GM19372 (cell line): ENCODE results near the gene APOLD1.
"Not testable (repeated sequence)": the region's sequence is repeated elsewhere in the genome, so short reads cannot be mapped to it uniquely, and the experiment has no call there.

Experiments used
- ATAC-seq: cut with Tn5 transposase; IDR thresholded peaks from one replicate; pipeline ENCODE4 v1.9.1; 2021; ENCODE audit warnings: mild to moderate bottlenecking, low read depth, moderate library complexity; ENCODE audit not compliant: unreplicated experiment

APOLD1 gene, protein sequence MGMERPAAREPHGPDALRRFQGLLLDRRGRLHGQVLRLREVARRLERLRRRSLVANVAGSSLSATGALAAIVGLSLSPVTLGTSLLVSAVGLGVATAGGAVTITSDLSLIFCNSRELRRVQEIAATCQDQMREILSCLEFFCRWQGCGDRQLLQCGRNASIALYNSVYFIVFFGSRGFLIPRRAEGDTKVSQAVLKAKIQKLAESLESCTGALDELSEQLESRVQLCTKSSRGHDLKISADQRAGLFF

DNA sequence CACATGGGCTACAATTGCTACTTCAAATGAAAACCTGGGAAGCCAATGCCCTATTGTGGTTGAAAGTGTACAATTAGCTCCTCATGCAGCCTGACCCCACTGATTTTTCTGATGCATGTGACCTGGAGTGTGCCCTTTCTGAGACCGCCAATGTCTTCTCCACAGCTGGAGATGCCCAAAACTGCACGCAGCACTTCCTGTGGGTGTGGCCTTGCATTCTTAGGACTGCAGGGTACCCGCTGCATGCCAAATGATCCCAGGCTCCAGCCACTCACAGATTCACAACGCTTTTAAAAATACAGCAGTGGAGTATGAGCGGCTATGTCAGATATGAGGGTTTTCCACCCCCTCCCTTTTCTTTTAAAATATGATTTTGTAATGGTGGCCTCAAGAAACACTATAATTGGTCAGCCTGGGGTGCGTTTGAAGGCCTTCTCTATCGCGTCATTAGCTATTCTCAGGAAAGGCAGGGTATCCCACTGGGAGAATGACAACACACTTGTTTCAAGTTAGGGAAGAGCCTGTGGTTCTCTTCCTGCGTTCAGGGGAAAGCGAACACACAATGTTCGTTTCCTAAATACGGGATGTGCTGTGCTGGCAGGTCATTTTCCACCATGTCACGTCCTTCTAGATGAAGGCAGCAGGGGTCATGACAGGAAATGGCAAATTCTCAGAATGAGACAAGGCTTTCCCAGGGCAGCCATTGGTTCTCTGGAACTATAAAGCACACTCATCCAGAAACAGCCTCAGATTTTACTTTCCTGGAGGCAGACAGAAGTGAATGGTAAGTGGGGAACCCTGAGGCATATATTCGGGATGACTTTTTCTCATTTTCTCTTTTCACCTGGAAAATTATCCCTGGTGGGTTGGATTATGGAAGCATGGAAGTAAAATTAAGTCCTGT lies at the start of gene APOLD1:
APOLD1 (plus strand) TSS at position 749 of the 904 bp plus-strand sequence; CDS start at position 782, 33 bp downstream.
- ATAC-seq, result no peak

DNA sequence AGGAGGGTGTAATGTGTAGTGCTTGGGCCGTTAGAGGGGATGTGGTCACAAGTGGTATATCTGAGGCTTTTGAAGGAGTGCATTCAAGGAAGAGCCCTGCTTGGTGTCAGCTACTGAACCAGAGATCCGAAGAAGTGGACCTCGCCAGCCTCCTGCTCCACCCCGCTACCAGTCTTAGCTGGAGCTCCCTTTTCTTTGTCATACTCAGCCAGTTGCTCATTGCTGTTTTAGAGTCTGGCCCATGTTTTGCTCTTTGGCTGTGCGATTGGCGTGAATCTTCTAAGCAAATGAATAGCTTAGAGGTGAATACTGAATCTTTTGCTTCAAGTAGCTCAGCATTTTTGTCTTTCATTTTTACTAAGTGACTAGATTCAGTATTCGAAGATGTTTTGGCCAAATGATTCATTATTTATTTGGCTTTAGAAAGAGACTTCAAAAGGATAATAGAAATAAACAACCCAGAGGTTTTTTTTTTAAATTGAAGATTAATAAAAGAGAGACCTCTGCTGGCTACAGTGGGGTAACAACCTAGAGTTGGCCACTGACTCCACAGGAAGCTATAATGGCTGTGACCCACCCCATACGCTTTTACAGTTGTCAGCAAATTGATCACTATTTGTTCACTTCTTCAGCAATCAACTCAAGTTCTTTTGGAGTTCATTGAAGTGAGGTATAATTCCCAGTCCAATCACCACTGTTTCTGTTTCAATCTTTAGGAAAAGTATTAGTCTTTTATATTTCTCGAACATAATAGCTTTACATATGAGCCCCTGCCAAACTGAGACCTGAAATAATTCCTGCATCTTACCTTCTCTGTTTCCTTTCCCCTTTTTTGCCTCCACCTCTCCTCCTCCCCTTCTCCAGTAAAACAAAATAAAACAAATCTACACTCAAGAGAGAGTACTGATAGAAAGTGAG lies 48.4 kb upstream of the APOLD1 start:
- ATAC-seq, result peak; percentile 74

DNA sequence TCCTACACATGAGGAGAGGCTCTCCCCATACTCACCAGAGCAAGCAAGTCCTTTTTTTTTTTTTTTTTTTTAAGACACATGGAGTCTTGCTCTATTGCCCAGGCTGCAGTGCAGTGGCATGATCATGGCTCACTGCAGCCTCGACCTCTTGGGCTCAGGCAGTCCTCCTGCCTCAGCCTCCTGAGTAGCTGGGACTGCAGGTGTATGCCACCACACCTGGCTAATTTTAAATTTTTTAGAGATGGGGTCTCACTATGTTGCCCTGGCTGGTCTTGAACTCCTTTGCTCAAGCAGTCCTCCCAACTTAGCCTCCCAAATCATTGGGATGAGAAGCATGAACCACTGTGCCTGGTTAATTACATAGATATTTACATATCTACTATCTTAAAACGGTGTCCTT lies 47.3 kb upstream of the APOLD1 start:
- ATAC-seq, result not testable (repeated sequence)

DNA sequence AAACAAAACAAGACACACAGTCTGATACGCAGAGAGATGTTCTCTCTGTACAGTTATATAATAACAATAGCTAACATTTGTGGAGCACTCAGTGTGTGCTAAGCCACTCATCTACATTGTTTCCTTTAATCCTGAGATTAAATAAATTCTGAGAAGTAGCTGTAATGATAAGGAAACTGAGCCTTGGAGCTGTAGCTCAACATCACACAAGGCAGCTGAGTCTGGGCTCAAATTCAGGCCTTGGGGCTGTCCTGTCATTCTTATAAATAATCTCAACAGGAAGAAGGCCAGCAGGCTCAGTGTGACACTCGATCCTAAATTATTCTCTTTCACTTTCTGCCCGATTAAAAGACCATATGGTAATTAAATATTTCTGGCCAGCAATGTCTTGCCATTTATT lies 43.8 kb upstream of the APOLD1 start:
- ATAC-seq, result no peak

DNA sequence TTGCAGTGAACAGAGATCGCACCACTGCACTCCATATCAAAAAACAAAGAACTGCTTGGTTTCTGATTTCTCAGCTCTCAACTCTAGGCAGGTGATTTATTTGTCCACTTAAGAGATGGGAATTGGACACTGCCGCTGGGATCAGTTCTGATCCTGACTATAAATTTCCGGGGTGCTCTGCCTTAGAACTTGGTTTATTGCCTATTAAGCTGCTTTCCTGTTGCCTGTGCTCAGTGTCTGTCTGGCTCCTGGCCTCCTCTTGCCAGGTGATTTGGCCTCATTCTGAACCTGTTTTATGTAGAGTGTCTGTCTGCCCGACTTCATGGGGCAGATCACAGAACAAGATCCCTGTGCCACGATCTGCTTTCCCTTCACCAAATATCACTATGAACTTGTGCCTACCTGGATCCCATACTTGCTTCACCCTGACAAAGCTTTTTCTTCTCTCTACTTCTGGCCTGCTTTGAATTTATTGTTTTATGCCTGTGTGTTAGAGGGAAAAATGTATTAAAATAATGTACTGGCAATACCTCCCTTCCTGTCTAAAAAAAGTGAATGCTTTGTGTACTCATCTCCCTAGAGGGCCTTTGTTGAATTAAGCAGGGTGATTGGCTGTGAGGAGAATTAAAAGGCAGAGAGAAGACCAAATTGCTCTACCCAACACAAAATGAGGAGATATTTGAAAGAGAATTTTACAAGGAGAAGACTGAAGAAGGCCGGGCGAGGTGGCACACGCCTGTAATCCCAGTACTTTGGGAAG lies 40.7 kb upstream of the APOLD1 start:
- no peak for ATAC-seq

DNA sequence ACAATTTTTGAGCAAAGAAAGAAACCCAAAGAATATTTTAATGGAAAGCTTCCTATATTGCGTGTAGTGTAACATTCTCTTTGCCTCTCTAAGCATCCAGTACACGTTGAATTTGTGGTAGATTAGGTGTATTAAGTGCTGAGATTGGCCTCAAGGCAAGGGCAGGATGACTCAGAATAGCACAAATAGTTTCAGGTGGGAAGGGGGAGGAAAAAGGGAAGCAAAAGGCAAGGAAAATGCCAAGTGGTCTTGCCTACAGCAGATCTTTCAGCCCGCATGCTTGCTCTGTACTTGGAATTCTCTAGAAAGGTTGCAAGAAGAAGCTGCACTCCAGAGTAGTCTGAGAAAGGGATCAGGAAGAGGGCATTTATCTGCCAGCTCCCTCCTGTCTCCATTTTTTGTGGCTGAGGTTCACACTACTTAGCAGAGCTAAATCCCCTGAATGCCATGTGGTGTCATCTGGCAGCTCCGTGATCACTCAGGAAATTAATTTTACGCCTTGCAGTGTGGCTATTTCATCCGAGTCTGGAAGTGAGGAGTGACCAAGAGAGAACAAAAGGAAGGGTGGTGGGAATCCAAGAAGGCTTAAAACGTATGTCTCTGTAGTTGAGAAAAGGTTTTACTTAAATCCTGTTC lies 39.8 kb upstream of the APOLD1 start:
- no peak for ATAC-seq

DNA sequence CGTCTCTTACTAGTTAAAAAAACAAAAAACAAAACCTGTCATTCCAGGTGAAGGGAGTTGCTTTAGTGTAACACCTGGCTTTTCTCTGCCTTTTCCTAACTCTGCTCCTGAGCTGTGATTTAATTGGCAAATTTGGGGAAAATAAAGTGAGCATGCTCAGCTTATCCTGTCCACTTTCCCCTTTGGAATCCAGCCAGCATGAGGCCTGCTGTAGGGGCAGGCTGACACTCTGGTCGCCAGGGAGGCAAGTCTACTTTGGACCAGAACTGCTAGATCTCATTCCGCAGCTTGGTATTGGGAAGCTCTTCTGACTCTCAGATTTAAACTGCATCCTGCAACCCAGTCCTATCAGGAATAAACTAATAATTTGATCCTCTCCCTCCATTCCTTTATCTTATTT lies 38.2 kb upstream of the APOLD1 start:
- no peak for ATAC-seq

DNA sequence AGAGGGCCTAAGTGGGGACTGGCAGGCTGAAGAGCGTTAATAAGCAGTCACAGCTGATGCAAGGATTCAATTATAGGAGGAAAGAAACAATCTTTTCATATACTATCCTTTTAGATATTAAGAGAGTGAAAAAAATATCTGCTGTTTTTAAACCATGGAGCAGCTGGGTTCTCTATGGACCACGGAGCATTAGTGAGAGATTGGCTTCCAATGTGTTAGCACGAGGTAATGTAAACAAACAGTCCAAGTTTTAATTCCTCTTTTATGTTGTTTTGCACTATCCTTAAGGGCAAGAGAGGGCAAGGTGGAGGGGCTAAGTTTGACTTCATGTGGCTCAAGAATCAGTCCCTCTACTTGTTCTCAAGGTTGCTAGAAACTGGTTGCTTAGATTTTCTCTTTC lies 37.4 kb upstream of the APOLD1 start:
- ATAC-seq, result no peak

DNA sequence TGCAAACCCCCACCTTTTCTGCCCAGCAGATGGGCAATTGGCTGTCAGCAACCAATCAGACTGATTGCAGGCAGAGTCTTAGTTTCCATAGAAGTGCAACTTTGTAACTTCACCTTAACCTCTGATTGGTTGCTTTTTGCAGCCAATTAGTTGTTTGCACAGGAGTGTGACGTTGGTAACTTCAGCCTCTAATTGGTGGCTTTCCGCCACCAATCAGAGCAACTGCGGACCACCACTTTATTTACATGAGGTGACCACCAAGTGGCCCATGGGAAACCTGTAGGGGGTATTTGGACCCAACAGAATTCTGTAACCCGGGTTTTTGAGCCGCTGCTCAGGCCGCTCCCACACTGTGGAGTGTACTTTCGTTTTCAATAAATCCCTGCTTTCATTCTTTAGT lies 36.0 kb upstream of the APOLD1 start:
- ATAC-seq, result no peak

DNA sequence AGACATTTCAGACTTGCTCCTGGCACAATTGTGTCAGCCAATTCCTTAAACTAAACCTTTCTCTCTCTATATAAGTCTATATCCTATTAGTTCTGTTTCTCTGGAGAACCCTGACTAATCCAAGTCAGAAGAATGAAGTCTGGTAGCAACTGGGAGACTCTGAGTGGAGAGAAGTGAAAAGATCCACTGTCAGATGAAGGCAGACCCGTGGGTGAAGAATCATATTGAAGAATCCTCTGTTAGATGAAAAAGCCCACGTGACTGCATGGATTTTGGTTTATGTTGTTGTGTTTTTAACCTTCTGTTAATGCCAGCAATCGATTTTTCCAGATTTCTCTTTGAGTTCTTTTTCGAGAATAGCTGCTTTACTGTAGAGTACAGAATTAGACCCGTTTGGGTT lies 29.5 kb upstream of the APOLD1 start:
- no peak for ATAC-seq

DNA sequence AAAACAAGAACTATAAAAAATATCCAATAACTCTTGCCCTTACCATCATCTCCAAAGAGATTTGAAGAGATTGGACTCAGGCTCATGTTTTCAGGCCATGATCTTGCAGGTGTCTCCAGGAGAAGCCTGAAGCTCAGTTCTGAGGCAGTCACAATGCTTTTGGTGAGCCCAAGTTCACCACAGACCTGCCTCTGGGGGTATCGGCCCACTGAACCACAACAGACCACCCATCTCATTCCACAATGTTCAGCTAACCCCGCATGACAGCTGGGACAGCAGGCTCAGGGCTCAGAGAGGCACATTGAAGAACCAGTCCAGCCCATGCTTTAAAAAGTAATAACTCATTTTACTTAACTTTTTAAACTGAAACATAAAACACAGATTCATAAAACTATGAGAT lies 28.3 kb upstream of the APOLD1 start:
- no peak for ATAC-seq

DNA sequence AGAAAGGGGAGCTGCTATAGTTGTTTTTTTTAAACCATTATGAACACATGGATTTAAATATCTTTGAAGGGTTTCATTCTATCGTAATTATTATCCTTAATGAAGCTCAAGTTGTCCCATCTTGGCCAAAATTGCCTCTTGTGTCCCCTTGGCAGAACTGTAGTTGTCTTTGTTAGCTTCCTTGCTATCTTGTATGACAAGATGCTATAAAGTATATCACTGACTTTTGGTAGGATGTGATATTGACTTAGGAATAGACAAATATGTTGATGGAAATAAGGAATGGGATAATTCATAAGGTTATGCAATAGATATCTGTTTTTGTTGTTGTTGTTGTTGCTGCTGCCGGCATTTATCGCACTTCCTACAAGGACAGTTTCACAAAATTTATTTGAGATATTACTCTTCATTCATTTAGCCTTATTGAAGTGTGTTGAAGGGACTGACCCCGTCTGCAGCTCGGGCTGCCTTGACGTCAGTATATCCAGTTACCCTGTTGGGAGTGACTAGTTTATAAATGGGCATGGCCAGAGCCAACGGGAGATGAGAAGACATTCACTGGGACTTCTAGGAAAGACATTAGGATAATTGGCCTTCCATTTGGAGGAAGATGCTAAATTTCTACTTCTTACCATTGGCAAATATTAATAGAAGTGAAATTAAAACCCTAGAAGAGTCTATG lies 26.1 kb upstream of the APOLD1 start:
- ATAC-seq, result no peak

DNA sequence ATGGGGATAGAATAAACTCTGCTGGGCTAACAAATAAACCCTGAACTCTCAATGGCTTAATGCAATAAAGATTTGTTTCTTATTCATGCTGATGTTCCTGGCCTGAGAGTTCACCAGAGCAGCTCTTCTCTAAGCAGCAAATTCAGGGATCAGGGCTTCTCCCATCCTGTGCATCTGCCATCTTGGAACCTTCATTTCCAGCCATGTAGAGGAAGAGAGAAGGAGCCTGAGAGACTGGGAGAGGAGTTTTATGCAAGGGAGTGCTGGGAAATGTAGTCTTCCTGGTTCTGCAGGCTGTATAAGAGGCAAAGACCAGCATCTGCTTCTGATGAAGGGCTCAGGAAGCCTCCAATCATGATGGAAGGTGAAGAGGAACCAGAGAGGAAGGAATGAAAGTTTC lies 20.6 kb upstream of the APOLD1 start:
- no peak for ATAC-seq

DNA sequence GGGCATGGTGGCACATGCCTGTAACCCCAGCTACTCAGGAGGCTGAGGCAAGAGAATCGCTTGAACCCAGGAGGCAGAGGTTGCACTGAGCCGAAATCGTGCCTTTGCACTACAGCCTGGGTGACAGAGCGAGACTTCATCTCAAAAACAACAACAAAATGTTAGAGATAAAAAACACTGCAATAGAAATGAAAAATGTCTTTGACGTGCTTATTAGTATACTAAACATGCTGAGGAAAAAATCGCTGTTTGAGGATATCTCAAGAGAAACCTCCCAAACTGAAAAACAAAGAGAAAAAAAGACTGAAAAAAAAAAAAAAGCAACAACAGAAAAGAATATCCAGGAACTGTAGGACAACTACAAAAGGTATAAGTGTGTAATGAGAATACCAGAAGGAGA lies 15.2 kb upstream of the APOLD1 start:
- no peak for ATAC-seq

DNA sequence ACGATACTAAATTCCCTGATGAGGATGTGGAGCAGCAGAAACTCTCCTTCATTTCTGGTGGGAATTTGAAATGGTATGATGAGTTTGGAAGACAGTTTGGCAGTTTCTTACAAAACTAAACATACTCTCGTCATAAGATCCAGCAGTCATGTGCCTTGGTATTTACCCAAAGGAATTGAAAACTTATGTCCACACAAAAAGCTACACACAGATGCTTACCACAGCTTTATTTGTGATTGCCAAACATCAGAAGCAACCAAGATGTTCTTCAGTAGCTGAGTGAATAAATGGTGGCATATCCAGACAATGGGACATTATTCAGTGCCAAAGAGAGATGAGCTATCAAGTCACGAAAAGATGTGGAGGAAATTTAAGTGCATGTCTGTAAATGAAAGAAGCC lies 10.7 kb upstream of the APOLD1 start:
- ATAC-seq, result no peak

DNA sequence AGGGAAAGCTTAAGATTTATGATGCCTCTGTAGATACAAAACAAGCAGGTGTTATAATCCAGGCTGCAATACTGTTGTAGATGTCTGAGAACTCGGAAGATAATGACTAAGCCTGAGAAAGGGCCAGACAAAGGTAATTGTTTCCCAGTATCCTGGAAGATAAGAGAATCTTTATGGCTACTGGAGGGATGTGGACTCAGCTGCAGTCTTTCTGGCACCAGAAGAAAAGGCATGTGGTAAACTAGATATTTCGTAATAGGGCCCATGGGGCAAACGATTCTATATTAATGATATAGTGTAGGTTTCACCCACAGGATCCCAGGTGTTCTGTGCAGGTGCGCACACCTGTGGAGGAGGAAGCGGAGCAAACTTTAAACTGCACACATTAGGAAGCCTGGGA lies 9.2 kb upstream of the APOLD1 start:
- ATAC-seq, result no peak

DNA sequence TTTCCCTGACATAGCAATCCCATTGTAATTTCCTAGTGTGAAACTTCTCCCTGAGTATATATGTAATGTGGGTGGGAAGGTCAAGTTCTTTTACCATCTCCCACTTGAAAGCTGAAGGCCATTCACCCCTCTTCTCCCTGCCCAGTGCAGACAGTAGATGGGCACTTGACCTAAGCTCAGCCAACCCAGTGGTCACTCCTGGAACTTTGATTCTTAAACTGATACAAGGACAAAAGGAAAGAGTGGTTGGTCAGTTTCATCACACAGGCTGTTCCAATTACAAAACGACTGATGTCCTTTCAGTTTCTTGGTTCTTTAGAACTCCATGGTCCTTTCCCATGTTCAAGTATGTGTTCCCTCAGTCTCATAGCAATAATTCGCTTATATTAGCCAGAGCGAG lies 8.4 kb upstream of the APOLD1 start:
- ATAC-seq, result no peak

DNA sequence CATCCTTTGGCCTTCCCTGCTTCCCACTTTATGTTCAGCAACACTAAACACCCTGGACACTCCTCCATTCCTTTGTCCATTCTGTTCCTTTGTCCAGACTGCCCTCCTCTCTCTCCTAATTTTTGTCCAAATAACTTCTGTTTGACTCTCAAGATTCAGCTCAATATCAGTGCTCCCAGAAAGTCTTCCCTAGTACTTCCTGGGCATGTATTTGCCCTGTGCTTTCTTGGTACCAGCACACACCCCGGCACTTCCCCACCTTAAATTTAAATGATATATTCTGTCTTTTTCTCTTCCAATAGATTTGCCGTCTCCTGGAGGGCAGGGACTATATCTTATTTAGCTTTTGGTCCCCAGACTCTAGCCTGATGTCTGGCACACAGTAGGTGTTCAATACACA lies 6.5 kb upstream of the APOLD1 start:
- ATAC-seq, result no peak

DNA sequence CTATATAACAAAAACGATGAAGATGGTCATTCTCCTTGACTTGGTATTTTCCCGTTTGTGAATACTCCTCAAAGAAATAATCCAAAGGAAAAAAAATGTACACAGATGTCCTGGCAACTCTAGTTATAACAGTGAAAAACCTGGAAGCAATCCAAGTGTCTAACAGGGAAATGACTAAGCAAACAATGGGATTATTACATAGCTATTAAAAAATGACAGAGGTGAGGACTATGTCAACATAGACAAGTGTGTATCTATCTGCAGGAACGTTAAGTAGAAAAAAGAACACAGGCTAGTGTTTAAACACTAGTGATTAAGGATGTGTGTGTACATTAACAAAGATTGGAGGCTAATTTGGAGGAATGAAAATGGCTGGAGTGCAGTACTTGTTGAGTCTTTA lies 5.9 kb upstream of the APOLD1 start:
- ATAC-seq, result no peak
